ENCODE results near the gene MIS18A. TPM values are rescaled to one million over a fixed set of nuclear protein-coding genes. Genes with fewer than 3 reads are reported as not detected.
A peak's percentile ranks its signal among the peaks of the same experiment; 100 is the strongest.

Gene MIS18A
- total and polyA plus RNA-seq, 2 donors (not counting 1 experiment from before 2014, with no cell fraction given) = 4.0 to 7.6 TPM

DNA sequence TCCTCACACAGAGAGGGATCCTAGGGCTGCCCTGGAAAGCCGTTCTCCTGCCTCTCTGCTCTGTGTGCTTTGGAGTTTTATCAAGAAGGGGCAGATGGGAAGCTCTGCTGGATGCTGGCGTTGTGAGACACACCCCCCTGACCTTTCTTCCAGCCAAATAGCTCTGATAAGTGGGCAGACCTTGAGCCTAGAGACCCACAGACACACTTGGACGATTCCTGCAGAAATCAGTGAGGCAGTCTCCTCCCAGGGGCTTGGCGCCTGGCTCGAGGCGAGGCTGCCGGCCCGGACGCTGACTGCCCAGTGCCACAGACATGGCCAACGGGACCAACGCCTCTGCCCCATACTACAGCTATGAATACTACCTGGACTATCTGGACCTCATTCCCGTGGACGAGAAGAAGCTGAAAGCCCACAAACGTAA, 19.8 kb upstream of the MIS18A start, which contains the start of gene MRAP:
TSS of gene MRAP (plus strand) at position 198 of the 424 bp plus-strand sequence. CDS start at position 315, 117 bp downstream.
- no peaks in the 10 kb centered on the region for H3K27me3 ChIP-seq (ENCODE audit: control insufficient read depth, insufficient read depth, low read length)
- H3K4me3 ChIP-seq (replicated peaks in 1 of 4; ENCODE audit: control extremely low read depth in 1 of 4, insufficient read depth in 1 of 4, low read depth in 3 of 4, low read length in 4 of 4) = no peak within 1 kb of the TSS
- H3K4me2 ChIP-seq (ENCODE audit: extremely low read depth, insufficient read depth, low read length) = no peak within 1 kb of the TSS
- TF ChIP-seq, protein P1, sequence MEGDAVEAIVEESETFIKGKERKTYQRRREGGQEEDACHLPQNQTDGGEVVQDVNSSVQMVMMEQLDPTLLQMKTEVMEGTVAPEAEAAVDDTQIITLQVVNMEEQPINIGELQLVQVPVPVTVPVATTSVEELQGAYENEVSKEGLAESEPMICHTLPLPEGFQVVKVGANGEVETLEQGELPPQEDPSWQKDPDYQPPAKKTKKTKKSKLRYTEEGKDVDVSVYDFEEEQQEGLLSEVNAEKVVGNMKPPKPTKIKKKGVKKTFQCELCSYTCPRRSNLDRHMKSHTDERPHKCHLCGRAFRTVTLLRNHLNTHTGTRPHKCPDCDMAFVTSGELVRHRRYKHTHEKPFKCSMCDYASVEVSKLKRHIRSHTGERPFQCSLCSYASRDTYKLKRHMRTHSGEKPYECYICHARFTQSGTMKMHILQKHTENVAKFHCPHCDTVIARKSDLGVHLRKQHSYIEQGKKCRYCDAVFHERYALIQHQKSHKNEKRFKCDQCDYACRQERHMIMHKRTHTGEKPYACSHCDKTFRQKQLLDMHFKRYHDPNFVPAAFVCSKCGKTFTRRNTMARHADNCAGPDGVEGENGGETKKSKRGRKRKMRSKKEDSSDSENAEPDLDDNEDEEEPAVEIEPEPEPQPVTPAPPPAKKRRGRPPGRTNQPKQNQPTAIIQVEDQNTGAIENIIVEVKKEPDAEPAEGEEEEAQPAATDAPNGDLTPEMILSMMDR (conservative IDR thresholded peaks at IDR 0.05 in 1 of 2, IDR thresholded peaks at IDR 0.05 in 1 of 2; ENCODE audit: low read depth in 1 of 2, low read length in 2 of 2) = no peak
- no peak for TF ChIP-seq EZH2 (IDR thresholded peaks at IDR 0.05; ENCODE audit: low read length, missing control alignments)
- no peak within 1 kb of the TSS for H3K27ac ChIP-seq (ENCODE audit: insufficient read depth, low read length)
- no peaks in the 10 kb centered on the region for H4K20me1 ChIP-seq (ENCODE audit: control insufficient read depth, extremely low read depth, insufficient read depth, low read length)
- no peaks in the 10 kb centered on the region for H3K4me1 ChIP-seq (ENCODE audit: control insufficient read depth, extremely low read depth, insufficient read depth, low read length)
- peaks cover 6% of the 10 kb centered on the region for H3K36me3 ChIP-seq (ENCODE audit: control insufficient read depth, insufficient read depth, low read length)
- no peaks in the 10 kb centered on the region for H3K9me3 ChIP-seq (ENCODE audit: control insufficient read depth, insufficient read depth, low read depth, low read length)
- no peak within 1 kb of the TSS for H2AFZ ChIP-seq (ENCODE audit: low read length)
- no peak within 1 kb of the TSS for H3K9ac ChIP-seq (ENCODE audit: insufficient read depth, low read length)
- DNase-seq (ENCODE audit: low read depth in 2 of 2) = no peak
- H3K79me2 ChIP-seq (ENCODE audit: control insufficient read depth, insufficient read depth, low read length) = no peaks in the 10 kb centered on the region

DNA sequence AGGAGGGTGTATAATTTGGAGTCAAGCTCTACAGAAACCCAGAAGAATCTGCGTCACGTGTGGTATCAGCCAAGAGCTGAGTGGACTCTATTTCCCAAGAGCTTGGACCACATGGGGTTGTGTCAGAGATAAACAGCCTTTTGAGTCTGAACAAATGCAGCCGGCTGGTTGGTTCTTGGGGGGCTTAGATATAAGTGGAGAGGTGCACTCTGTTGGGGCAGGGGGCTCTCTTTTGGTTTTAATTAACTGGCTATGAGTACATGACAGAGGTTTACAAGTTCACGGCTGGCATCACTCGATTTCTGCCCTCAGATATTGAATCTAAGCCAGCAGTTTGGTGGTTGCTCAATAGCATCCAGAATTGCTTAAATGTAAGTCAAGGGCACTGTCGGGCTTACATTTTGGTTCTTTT, 19.3 kb upstream of the MIS18A start:
- Histone ChIP-seq H4K20me1 (ENCODE audit: control insufficient read depth, extremely low read depth, insufficient read depth, low read length) (no peaks in the 10 kb centered on the region), H3K9me3 (ENCODE audit: control insufficient read depth, insufficient read depth, low read depth, low read length) (no peaks in the 10 kb centered on the region), H3K79me2 (ENCODE audit: control insufficient read depth, insufficient read depth, low read length) (no peaks in the 10 kb centered on the region), H3K27ac (ENCODE audit: insufficient read depth, low read length) (no peak overlapping the region), H2AFZ (ENCODE audit: low read length) (no peak overlapping the region), H3K4me3 (replicated peaks in 1 of 4; ENCODE audit: control extremely low read depth in 1 of 4, insufficient read depth in 1 of 4, low read depth in 3 of 4, low read length in 4 of 4) (no peak overlapping the region), H3K36me3 (ENCODE audit: control insufficient read depth, insufficient read depth, low read length) (peaks cover 6% of the 10 kb centered on the region), H3K4me2 (ENCODE audit: extremely low read depth, insufficient read depth, low read length) (no peak overlapping the region), H3K9ac (ENCODE audit: insufficient read depth, low read length) (no peak overlapping the region), H3K4me1 (ENCODE audit: control insufficient read depth, extremely low read depth, insufficient read depth, low read length) (no peaks in the 10 kb centered on the region), H3K27me3 (ENCODE audit: control insufficient read depth, insufficient read depth, low read length) (no peaks in the 10 kb centered on the region)
- peak in 1 of 2 donors; percentile 81 for DNase-seq (ENCODE audit: low read depth in 2 of 2)
- TF ChIP-seq EZH2 (IDR thresholded peaks at IDR 0.05; ENCODE audit: low read length, missing control alignments) = no peak
- TF ChIP-seq, protein P1 (conservative IDR thresholded peaks at IDR 0.05 in 1 of 2, IDR thresholded peaks at IDR 0.05 in 1 of 2; ENCODE audit: low read depth in 1 of 2, low read length in 2 of 2) = no peak

DNA sequence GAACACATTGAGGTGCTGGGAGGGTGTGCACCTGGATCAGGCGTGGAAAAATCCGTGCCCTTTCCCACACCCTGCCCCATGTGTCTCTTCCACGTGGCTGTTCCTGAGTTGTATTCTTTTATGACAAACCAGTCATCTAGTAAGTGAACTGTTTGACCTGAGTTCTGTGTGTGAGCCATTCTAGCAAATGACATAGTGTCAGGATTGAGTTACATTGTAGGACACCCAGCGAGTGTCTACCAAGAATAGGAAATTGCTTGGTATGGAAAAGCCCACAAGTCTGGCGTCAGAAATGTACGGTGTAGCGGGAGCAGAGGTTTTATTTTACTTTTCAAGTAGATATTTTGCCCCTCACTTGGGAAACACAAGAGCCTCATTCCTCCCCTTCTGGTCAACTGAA, 18.6 kb upstream of the MIS18A start:
- H4K20me1 ChIP-seq (ENCODE audit: control insufficient read depth, extremely low read depth, insufficient read depth, low read length) = no peaks in the 10 kb centered on the region
- no peak overlapping the region for H3K27ac ChIP-seq (ENCODE audit: insufficient read depth, low read length)
- H3K9ac ChIP-seq (ENCODE audit: insufficient read depth, low read length) = no peak overlapping the region
- H3K27me3 ChIP-seq (ENCODE audit: control insufficient read depth, insufficient read depth, low read length) = no peaks in the 10 kb centered on the region
- H3K36me3 ChIP-seq (ENCODE audit: control insufficient read depth, insufficient read depth, low read length) = peaks cover 6% of the 10 kb centered on the region
- DNase-seq (ENCODE audit: low read depth in 2 of 2) = no peak
- H3K4me3 ChIP-seq (replicated peaks in 1 of 4; ENCODE audit: control extremely low read depth in 1 of 4, insufficient read depth in 1 of 4, low read depth in 3 of 4, low read length in 4 of 4) = no peak overlapping the region
- H3K4me2 ChIP-seq (ENCODE audit: extremely low read depth, insufficient read depth, low read length) = no peak overlapping the region
- H3K4me1 ChIP-seq (ENCODE audit: control insufficient read depth, extremely low read depth, insufficient read depth, low read length) = no peaks in the 10 kb centered on the region
- H3K9me3 ChIP-seq (ENCODE audit: control insufficient read depth, insufficient read depth, low read depth, low read length) = no peaks in the 10 kb centered on the region
- no peak overlapping the region for H2AFZ ChIP-seq (ENCODE audit: low read length)
- H3K79me2 ChIP-seq (ENCODE audit: control insufficient read depth, insufficient read depth, low read length) = no peaks in the 10 kb centered on the region
- TF ChIP-seq EZH2 (IDR thresholded peaks at IDR 0.05; ENCODE audit: low read length, missing control alignments) = no peak
- TF ChIP-seq, protein P1 (conservative IDR thresholded peaks at IDR 0.05 in 1 of 2, IDR thresholded peaks at IDR 0.05 in 1 of 2; ENCODE audit: low read depth in 1 of 2, low read length in 2 of 2) = no peak

Measured in fibroblast of lung (primary cell).